Measurements from ENCODE around the gene ABCB8. TPM values are rescaled to one million over a fixed set of nuclear protein-coding genes. Genes with fewer than 3 reads are reported as not detected.
A peak's percentile ranks its signal among the peaks of the same experiment; 100 is the strongest.

The ABCB8 gene
- total and polyA plus RNA-seq, 9 of the 15 experiments (the other 6 are each of a cell fraction or from before 2014, with no cell fraction given): 7.6 to 106 (median 36.3) TPM

DNA sequence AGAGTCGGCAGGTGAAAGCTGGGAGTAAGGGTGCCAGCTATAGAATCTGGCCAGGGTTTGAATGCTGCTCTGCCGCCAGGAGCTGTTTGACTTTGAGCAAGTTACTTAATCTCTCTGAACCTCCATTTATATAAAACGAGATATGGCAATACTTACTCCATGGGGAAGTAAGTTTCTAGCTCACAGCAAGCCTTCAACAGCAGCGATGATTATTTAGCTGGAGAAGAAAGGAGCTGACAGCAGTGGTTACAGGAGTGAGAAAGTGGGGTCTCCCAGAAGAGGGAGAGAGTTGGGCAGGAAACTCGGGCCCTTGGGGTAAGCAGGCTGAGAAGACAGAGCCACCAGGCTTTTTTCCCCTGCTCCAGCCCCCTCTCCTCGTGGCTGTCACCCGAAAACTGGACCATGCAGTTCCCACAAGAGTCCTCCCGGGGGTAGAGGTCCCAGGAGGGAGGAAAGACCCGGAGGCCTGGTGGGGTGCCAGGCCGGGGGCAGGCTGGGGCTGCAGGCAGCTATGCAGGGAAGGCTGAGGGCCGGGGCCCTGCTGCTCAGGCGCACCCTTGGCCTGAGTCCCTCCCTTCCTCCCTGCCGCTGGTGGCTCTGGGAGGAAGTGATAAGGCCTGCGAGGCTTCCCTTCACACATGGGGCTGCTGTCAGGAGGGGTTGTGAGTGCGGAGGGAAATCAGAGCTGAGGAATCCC lies 34.0 kb upstream of the ABCB8 start (continued):
- TF ChIP-seq ZNF384 (IDR thresholded peaks at IDR 0.05; ENCODE audit: low read depth, low read length) (0 out of 2 replicates have a peak, but pooled peaks have one; percentile 13), ELF1 (tag; IDR thresholded peaks at IDR 0.05) (peak; percentile 79), GTF2E2 (tag; IDR thresholded peaks at IDR 0.05) (peak; percentile 85), CBX5 (IDR thresholded peaks at IDR 0.05; ENCODE audit: borderline replicate concordance, low read depth) (peak; percentile 51; the same call in 1 of the 2 replicates), IFI16 (CRISPR knock-in tag; IDR thresholded peaks at IDR 0.05) (0 out of 2 replicates have a peak, but pooled peaks have one; percentile 29), HDAC1 (IDR thresholded peaks at IDR 0.05) (peak in 1 of 2 experiments; percentile 100; a peak in 3 of 4 replicates), KDM2B (CRISPR knock-in tag; IDR thresholded peaks at IDR 0.05) (0 out of 2 replicates have a peak, but pooled peaks have one; percentile 5), ZNF589 (CRISPR knock-in tag; IDR thresholded peaks at IDR 0.05; ENCODE audit: low read depth) (peak; percentile 86; the same call in 1 of the 2 replicates), ZNF766 (CRISPR knock-in tag; conservative IDR thresholded peaks at IDR 0.05) (peak; percentile 64; the same call in 1 of the 2 replicates), GABPA (tag; conservative IDR thresholded peaks at IDR 0.05; ENCODE audit: low read depth) (peak; percentile 75), CREM (IDR thresholded peaks at IDR 0.05; ENCODE audit: low read depth) (peak; percentile 81), SMARCA4 (IDR thresholded peaks at IDR 0.05) (peak; percentile 83), TEAD1 (CRISPR knock-in tag; IDR thresholded peaks at IDR 0.05) (peak in 1 of 2 experiments; percentile 88; a peak in 3 of 4 replicates), ZNF347 (CRISPR knock-in tag; IDR thresholded peaks at IDR 0.05; ENCODE audit: low read depth) (no peak), PHTF2 (CRISPR knock-in tag; IDR thresholded peaks at IDR 0.05) (no peak), HNRNPK (IDR thresholded peaks at IDR 0.05; ENCODE audit: low read depth, low read length, poor library complexity, severe bottlenecking) (no peak), ZNF707 (CRISPR knock-in tag; conservative IDR thresholded peaks at IDR 0.05) (no peak), MEF2A (IDR thresholded peaks at IDR 0.05; ENCODE audit: control insufficient read depth, low read depth, low read length) (no peak), ZNF76 (CRISPR knock-in tag; IDR thresholded peaks at IDR 0.05; ENCODE audit: borderline replicate concordance) (0 out of 2 replicates have a peak, but pooled peaks have one; percentile 81), HDGF (IDR thresholded peaks at IDR 0.05) (no peak; the same call in 1 of the 2 replicates)
- TF ChIP-seq, protein P1, sequence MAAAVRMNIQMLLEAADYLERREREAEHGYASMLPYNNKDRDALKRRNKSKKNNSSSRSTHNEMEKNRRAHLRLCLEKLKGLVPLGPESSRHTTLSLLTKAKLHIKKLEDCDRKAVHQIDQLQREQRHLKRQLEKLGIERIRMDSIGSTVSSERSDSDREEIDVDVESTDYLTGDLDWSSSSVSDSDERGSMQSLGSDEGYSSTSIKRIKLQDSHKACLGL (CRISPR knock-in tag; IDR thresholded peaks at IDR 0.05; ENCODE audit: borderline replicate concordance, poor library complexity, severe bottlenecking): peak; percentile 1
- TF ChIP-seq, protein P2, sequence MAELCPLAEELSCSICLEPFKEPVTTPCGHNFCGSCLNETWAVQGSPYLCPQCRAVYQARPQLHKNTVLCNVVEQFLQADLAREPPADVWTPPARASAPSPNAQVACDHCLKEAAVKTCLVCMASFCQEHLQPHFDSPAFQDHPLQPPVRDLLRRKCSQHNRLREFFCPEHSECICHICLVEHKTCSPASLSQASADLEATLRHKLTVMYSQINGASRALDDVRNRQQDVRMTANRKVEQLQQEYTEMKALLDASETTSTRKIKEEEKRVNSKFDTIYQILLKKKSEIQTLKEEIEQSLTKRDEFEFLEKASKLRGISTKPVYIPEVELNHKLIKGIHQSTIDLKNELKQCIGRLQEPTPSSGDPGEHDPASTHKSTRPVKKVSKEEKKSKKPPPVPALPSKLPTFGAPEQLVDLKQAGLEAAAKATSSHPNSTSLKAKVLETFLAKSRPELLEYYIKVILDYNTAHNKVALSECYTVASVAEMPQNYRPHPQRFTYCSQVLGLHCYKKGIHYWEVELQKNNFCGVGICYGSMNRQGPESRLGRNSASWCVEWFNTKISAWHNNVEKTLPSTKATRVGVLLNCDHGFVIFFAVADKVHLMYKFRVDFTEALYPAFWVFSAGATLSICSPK (IDR thresholded peaks at IDR 0.05; ENCODE audit: borderline replicate concordance): no peak
- TF ChIP-seq, protein P3, sequence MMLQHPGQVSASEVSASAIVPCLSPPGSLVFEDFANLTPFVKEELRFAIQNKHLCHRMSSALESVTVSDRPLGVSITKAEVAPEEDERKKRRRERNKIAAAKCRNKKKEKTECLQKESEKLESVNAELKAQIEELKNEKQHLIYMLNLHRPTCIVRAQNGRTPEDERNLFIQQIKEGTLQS (IDR thresholded peaks at IDR 0.05): no peak
- TF ChIP-seq, protein P3 (CRISPR knock-in tag; conservative IDR thresholded peaks at IDR 0.05): 0 out of 2 replicates have a peak, but pooled peaks have one; percentile 58
- TF ChIP-seq, protein P4, sequence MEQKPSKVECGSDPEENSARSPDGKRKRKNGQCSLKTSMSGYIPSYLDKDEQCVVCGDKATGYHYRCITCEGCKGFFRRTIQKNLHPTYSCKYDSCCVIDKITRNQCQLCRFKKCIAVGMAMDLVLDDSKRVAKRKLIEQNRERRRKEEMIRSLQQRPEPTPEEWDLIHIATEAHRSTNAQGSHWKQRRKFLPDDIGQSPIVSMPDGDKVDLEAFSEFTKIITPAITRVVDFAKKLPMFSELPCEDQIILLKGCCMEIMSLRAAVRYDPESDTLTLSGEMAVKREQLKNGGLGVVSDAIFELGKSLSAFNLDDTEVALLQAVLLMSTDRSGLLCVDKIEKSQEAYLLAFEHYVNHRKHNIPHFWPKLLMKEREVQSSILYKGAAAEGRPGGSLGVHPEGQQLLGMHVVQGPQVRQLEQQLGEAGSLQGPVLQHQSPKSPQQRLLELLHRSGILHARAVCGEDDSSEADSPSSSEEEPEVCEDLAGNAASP (IDR thresholded peaks at IDR 0.05): no peak

Data from K562 (cell line).